ENCODE measurements around the gene TMEM217.

DNA sequence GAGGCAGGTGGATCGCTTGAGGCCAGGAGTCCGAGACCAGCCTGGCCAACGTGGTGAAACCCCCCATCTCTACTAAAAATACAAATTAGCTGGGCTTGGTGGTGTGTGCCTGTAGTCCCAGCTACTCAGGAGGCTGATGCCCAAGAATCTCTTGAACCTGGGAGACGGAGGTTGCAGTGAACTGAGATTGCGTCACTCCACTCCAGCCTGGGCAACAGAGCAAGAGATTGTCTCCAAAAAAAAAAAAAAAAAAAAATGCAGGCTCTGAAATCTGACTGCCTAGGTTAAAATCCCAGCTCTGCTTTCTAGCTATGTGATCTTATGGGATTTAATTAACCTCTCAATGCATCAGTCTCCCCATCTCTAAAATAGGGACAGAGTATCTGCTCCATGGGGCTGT lies 3.3 kb upstream of the TMEM217 start:
- TF ChIP-seq, protein P1, sequence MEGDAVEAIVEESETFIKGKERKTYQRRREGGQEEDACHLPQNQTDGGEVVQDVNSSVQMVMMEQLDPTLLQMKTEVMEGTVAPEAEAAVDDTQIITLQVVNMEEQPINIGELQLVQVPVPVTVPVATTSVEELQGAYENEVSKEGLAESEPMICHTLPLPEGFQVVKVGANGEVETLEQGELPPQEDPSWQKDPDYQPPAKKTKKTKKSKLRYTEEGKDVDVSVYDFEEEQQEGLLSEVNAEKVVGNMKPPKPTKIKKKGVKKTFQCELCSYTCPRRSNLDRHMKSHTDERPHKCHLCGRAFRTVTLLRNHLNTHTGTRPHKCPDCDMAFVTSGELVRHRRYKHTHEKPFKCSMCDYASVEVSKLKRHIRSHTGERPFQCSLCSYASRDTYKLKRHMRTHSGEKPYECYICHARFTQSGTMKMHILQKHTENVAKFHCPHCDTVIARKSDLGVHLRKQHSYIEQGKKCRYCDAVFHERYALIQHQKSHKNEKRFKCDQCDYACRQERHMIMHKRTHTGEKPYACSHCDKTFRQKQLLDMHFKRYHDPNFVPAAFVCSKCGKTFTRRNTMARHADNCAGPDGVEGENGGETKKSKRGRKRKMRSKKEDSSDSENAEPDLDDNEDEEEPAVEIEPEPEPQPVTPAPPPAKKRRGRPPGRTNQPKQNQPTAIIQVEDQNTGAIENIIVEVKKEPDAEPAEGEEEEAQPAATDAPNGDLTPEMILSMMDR (conservative IDR thresholded peaks at IDR 0.05; ENCODE audit: low read depth, low read length) = no peak
- peak; percentile 38 for TF ChIP-seq CEBPB (IDR thresholded peaks at IDR 0.05; ENCODE audit: low read depth, low read length)
- TF ChIP-seq POLR2A (IDR thresholded peaks at IDR 0.05; ENCODE audit: low read depth, low read length) = no peak
- TF ChIP-seq, protein P2, sequence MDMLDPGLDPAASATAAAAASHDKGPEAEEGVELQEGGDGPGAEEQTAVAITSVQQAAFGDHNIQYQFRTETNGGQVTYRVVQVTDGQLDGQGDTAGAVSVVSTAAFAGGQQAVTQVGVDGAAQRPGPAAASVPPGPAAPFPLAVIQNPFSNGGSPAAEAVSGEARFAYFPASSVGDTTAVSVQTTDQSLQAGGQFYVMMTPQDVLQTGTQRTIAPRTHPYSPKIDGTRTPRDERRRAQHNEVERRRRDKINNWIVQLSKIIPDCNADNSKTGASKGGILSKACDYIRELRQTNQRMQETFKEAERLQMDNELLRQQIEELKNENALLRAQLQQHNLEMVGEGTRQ (IDR thresholded peaks at IDR 0.05; ENCODE audit: low read depth, low read length) = no peak

All from IMR-90 (cell line).